Suprapubic skin (tissue), 4 donors: ENCODE measurements around the gene FBXO48.

Source experiments
- CTCF ChIP-seq, 2 donors: fragments of 200-600 bp in 1 of 2; fragments of 450-650 bp in 1 of 2; sonication (generic) in 1 of 2; IDR thresholded peaks; one replicate each; pipeline ENCODE4 v1.5.1; 2016 to 2019; ENCODE audit warnings: antibody characterized with exemption in 2 of 2, mild to moderate bottlenecking in 1 of 2, moderate library complexity in 1 of 2
- EP300 ChIP-seq: sonication (generic); formaldehyde crosslinking; IDR thresholded peaks from one replicate; pipeline ENCODE4 v1.6.1; 2017; ENCODE audit warnings: antibody characterized with exemption
- POLR2A ChIP-seq, 2 donors: fragments of 450-650 bp; IDR thresholded peaks; one replicate each; pipeline ENCODE4 v1.6.1; 2017; ENCODE audit warnings: antibody characterized with exemption in 2 of 2, mild to moderate bottlenecking in 2 of 2, moderate library complexity in 2 of 2
- POLR2AphosphoS5 ChIP-seq, 3 donors: sonication (generic); formaldehyde crosslinking; IDR thresholded peaks; one replicate each; pipeline ENCODE4 v1.6.1; 2017; ENCODE audit warnings: antibody characterized with exemption in 3 of 3

- TF ChIP-seq CTCF (IDR thresholded peaks at IDR 0.05): no peak
- no peak for TF ChIP-seq POLR2AphosphoS5 (IDR thresholded peaks at IDR 0.05)
- no peak for TF ChIP-seq EP300
- no peak for TF ChIP-seq POLR2A (IDR thresholded peaks at IDR 0.05)
Observed at GRCh38 chr2:68441994-68442322, 25.1 kb downstream of the FBXO48 start.
